Neural cell (in vitro differentiated cells): ENCODE data around the gene NARS2. TPM values are rescaled to one million over a fixed set of nuclear protein-coding genes. Genes with fewer than 3 reads are reported as not detected.

Experiments used
- H2AFZ ChIP-seq: fragments of 200-600, 300-800 bp; sonication (generic), shearing (Covaris generic); 2 replicates; pipeline ENCODE4 v1.6.0; 2014; ENCODE audit warnings: low read depth, mild to moderate bottlenecking, antibody characterized with exemption, low read length, moderate library complexity
- H3F3A ChIP-seq: fragments of 200-600 bp; shearing (Covaris generic); 2 replicates; pipeline ENCODE4 v1.6.1; 2016; ENCODE audit warnings: mild to moderate bottlenecking, moderate library complexity, mixed read lengths, antibody characterized with exemption, low read length; ENCODE audit not compliant: insufficient read depth, poor library complexity, severe bottlenecking
- H3K27ac ChIP-seq: fragments of 200-600, 300-800 bp; sonication (generic), shearing (Covaris generic); 2 replicates; pipeline ENCODE4 v1.5.1; 2014; ENCODE audit warnings: mild to moderate bottlenecking, low read length, moderate library complexity
- H3K27me3 ChIP-seq: fragments of 300-800, 200-600 bp; sonication (generic), shearing (Covaris generic); 2 replicates; pipeline ENCODE4 v1.6.0; 2014; ENCODE audit warnings: mild to moderate bottlenecking, low read depth, low read length, moderate library complexity; ENCODE audit not compliant: insufficient read depth
- H3K36me3 ChIP-seq: fragments of 300-800, 200-600 bp; sonication (generic), shearing (Covaris generic); 2 replicates; pipeline ENCODE4 v1.5.1; 2014; ENCODE audit warnings: mild to moderate bottlenecking, antibody characterized with exemption, low read length, moderate library complexity; ENCODE audit not compliant: insufficient read depth
- H3K4me2 ChIP-seq: fragments of 300-800, 200-600 bp; sonication (generic), shearing (Covaris generic); 2 replicates; pipeline ENCODE4 v1.6.0; 2014; ENCODE audit warnings: mild to moderate bottlenecking, low read length
- H3K4me3 ChIP-seq: fragments of 300-800, 200-600 bp; sonication (generic), shearing (Covaris generic); 2 replicates; pipeline ENCODE4 v1.5.1; 2014; ENCODE audit warnings: mild to moderate bottlenecking, low read length, moderate library complexity
- H3K79me2 ChIP-seq: fragments of 200-600 bp; shearing (Covaris generic); replicated peaks from 2 replicates; pipeline ENCODE4 v1.6.0; 2014; ENCODE audit warnings: mild to moderate bottlenecking, low read length, moderate library complexity; ENCODE audit not compliant: insufficient read depth
- H3K9ac ChIP-seq: fragments of 300-800, 200-600 bp; sonication (generic), shearing (Covaris generic); 2 replicates; pipeline ENCODE4 v1.6.1; 2016; ENCODE audit warnings: mild to moderate bottlenecking, low read length, mixed read lengths
- H3K9me2 ChIP-seq: fragments of 200-600 bp; shearing (Covaris generic); 2 replicates; pipeline ENCODE4 v1.6.1; 2016; ENCODE audit warnings: mild to moderate bottlenecking, low read length, mixed read lengths; ENCODE audit not compliant: insufficient read depth
- H3K9me3 ChIP-seq: fragments of 200-600, 300-800 bp; sonication (generic), shearing (Covaris generic); 2 replicates; pipeline ENCODE4 v1.6.1; 2016; ENCODE audit warnings: mild to moderate bottlenecking, mixed run types, low read length, moderate library complexity, mixed read lengths
- H4K20me1 ChIP-seq: fragments of 200-600 bp; shearing (Covaris generic); 2 replicates; pipeline ENCODE4 v1.6.1; 2016; ENCODE audit warnings: mild to moderate bottlenecking, mixed run types; ENCODE audit not compliant: insufficient read depth
- EP300 ChIP-seq: fragments of 450-650 bp; conservative IDR thresholded peaks from 2 replicates; pipeline ENCODE4 v1.6.1; 2014; ENCODE audit warnings: antibody characterized with exemption, mild to moderate bottlenecking, moderate library complexity; ENCODE audit not compliant: poor library complexity, severe bottlenecking
- EZH2 ChIP-seq: fragments of 200-600, 300-800 bp; shearing (Covaris generic), sonication (generic); IDR thresholded peaks from 2 replicates; pipeline ENCODE4 v1.6.1; 2014; ENCODE audit warnings: antibody characterized with exemption, low read length, borderline replicate concordance, mild to moderate bottlenecking; ENCODE audit not compliant: insufficient read depth, poor library complexity, severe bottlenecking
- MXI1 ChIP-seq: fragments of 450-650 bp; conservative IDR thresholded peaks from 2 replicates; pipeline ENCODE4 v1.6.1; 2014; ENCODE audit warnings: antibody characterized with exemption, mild to moderate bottlenecking; ENCODE audit not compliant: poor library complexity, severe bottlenecking
- POLR2AphosphoS5 ChIP-seq: IDR thresholded peaks from 2 replicates; pipeline ENCODE4 v1.6.1; 2012
- RAD21 ChIP-seq: fragments of 450-650 bp; conservative IDR thresholded peaks from 2 replicates; pipeline ENCODE4 v1.6.1; 2014; ENCODE audit warnings: antibody characterized with exemption, mild to moderate bottlenecking, moderate library complexity
- SMC3 ChIP-seq: fragments of 450-650 bp; conservative IDR thresholded peaks from 2 replicates; pipeline ENCODE4 v1.6.1; 2014; ENCODE audit warnings: antibody characterized with exemption, mild to moderate bottlenecking, moderate library complexity; ENCODE audit not compliant: poor library complexity
- TAF1 ChIP-seq: IDR thresholded peaks from 2 replicates; pipeline ENCODE4 v1.6.1; 2012; ENCODE audit warnings: low read depth
- polyA plus RNA-seq: library from polyadenylated mRNA; depleted of rRNA; stranded (reverse); fragments of >200 nt; gene quantifications from 2 replicates; pipeline ENCODE4 v1.2.3, GENCODE V29; 2014
- TF ChIP-seq, protein P1 (sequence below): fragments of 450-650 bp; IDR thresholded peaks from 2 replicates; pipeline ENCODE4 v1.5.1; 2014; ENCODE audit warnings: antibody characterized with exemption, mild to moderate bottlenecking, moderate library complexity; ENCODE audit not compliant: poor library complexity, severe bottlenecking
- TF ChIP-seq, protein P2 (sequence below): IDR thresholded peaks from 2 replicates; pipeline ENCODE4 v1.6.1; 2012; ENCODE audit warnings: borderline replicate concordance

The NARS2 gene
- polyA plus RNA-seq, 1 donor from 2014 or later, result 39.6 TPM

GRCh38 chr11:78403781-78404180 is 170.9 kb downstream of the NARS2 start (continued):
- no peak for TF ChIP-seq RAD21

GRCh38 chr11:78402847-78403246 is 171.8 kb downstream of the NARS2 start:
- H3K9me3 ChIP-seq, result no peaks in the 10 kb centered on the region
- H3K4me3 ChIP-seq, result no peak overlapping the region
- no peak overlapping the region for H3K27ac ChIP-seq
- H3K36me3 ChIP-seq, result no peaks in the 10 kb centered on the region
- no peaks in the 10 kb centered on the region for H3F3A ChIP-seq
- no peaks in the 10 kb centered on the region for H3K27me3 ChIP-seq
- H3K9ac ChIP-seq, result no peak overlapping the region
- H3K9me2 ChIP-seq, result no peaks in the 10 kb centered on the region
- no peak overlapping the region for H2AFZ ChIP-seq
- H4K20me1 ChIP-seq, result no peaks in the 10 kb centered on the region
- no peak overlapping the region for H3K4me2 ChIP-seq
- H3K79me2 ChIP-seq, result peaks cover 59% of the 10 kb centered on the region
- no peak for TF ChIP-seq EZH2
- TF ChIP-seq, protein P1, sequence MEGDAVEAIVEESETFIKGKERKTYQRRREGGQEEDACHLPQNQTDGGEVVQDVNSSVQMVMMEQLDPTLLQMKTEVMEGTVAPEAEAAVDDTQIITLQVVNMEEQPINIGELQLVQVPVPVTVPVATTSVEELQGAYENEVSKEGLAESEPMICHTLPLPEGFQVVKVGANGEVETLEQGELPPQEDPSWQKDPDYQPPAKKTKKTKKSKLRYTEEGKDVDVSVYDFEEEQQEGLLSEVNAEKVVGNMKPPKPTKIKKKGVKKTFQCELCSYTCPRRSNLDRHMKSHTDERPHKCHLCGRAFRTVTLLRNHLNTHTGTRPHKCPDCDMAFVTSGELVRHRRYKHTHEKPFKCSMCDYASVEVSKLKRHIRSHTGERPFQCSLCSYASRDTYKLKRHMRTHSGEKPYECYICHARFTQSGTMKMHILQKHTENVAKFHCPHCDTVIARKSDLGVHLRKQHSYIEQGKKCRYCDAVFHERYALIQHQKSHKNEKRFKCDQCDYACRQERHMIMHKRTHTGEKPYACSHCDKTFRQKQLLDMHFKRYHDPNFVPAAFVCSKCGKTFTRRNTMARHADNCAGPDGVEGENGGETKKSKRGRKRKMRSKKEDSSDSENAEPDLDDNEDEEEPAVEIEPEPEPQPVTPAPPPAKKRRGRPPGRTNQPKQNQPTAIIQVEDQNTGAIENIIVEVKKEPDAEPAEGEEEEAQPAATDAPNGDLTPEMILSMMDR, result no peak
- TF ChIP-seq MXI1, result no peak
- no peak for TF ChIP-seq SMC3
- no peak for TF ChIP-seq POLR2AphosphoS5
- TF ChIP-seq, protein P2, sequence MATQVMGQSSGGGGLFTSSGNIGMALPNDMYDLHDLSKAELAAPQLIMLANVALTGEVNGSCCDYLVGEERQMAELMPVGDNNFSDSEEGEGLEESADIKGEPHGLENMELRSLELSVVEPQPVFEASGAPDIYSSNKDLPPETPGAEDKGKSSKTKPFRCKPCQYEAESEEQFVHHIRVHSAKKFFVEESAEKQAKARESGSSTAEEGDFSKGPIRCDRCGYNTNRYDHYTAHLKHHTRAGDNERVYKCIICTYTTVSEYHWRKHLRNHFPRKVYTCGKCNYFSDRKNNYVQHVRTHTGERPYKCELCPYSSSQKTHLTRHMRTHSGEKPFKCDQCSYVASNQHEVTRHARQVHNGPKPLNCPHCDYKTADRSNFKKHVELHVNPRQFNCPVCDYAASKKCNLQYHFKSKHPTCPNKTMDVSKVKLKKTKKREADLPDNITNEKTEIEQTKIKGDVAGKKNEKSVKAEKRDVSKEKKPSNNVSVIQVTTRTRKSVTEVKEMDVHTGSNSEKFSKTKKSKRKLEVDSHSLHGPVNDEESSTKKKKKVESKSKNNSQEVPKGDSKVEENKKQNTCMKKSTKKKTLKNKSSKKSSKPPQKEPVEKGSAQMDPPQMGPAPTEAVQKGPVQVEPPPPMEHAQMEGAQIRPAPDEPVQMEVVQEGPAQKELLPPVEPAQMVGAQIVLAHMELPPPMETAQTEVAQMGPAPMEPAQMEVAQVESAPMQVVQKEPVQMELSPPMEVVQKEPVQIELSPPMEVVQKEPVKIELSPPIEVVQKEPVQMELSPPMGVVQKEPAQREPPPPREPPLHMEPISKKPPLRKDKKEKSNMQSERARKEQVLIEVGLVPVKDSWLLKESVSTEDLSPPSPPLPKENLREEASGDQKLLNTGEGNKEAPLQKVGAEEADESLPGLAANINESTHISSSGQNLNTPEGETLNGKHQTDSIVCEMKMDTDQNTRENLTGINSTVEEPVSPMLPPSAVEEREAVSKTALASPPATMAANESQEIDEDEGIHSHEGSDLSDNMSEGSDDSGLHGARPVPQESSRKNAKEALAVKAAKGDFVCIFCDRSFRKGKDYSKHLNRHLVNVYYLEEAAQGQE, result no peak
- no peak for TF ChIP-seq TAF1
- TF ChIP-seq EP300, result no peak
- no peak for TF ChIP-seq RAD21

- TF ChIP-seq TAF1, result no peak
- no peak for TF ChIP-seq SMC3
- TF ChIP-seq, protein P2, result no peak
- Histone ChIP-seq H3K4me3 (no peak overlapping the region), H3K9ac (no peak overlapping the region), H3K9me3 (no peaks in the 10 kb centered on the region), H4K20me1 (no peaks in the 10 kb centered on the region), H3K79me2 (peaks cover 59% of the 10 kb centered on the region), H3K27me3 (no peaks in the 10 kb centered on the region), H3K27ac (no peak overlapping the region), H3F3A (no peaks in the 10 kb centered on the region), H3K9me2 (no peaks in the 10 kb centered on the region), H3K36me3 (no peaks in the 10 kb centered on the region), H3K4me2 (no peak overlapping the region), H2AFZ (no peak overlapping the region)
These were observed 174.0 kb downstream of the NARS2 start for GRCh38 chr11:78400702-78401101.
